ENCODE measurements around the gene GATB. TPM values are rescaled to one million over a fixed set of nuclear protein-coding genes. Genes with fewer than 3 reads are reported as not detected.

GATB gene
- total RNA-seq, 1 donor from 2014 or later: 11.7 TPM

DNA sequence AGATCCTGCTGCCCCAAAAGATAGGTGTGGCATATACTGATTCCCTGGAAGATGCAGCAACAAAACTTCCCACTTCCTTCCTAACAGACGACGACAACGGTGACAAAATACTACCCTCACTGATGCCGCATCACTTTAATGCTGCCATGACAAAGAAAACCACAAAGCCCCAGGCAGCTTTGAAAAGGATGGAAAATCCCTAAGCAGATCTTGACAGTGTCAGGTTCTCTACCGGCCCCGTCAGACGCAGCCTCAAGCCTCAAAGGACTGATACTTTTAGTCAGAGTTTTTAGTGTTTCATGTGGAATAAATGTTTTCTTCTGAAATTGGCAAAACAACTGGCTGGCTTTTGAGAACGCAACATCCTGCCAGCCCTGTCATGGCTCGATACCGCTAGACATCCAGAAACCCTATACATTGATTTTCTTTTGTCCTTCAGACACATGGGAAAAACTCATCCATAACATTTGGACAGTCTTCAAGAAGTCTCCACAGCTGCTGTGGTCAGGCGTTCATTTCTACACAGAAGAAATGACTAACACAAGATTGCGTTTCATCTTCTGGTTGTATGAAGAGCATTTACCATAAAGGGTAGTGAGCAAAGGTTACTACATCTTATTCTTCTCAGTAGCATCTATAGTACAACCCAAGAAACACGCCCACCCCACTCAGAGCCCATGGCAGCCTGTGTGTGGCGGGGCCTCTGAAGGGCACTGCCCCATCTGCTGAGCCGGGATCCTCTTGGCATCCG, 60.1 kb downstream of the GATB start:
- DNase-seq (ENCODE audit: low read depth in 2 of 2): no peak

GRCh38 chr4:151698213-151698612, 62.6 kb downstream of the GATB start:
- DNase-seq (ENCODE audit: low read depth in 2 of 2): no peak

GRCh38 chr4:151694961-151695720, 65.7 kb downstream of the GATB start:
- DNase-seq (ENCODE audit: low read depth in 2 of 2): no peak

DNA sequence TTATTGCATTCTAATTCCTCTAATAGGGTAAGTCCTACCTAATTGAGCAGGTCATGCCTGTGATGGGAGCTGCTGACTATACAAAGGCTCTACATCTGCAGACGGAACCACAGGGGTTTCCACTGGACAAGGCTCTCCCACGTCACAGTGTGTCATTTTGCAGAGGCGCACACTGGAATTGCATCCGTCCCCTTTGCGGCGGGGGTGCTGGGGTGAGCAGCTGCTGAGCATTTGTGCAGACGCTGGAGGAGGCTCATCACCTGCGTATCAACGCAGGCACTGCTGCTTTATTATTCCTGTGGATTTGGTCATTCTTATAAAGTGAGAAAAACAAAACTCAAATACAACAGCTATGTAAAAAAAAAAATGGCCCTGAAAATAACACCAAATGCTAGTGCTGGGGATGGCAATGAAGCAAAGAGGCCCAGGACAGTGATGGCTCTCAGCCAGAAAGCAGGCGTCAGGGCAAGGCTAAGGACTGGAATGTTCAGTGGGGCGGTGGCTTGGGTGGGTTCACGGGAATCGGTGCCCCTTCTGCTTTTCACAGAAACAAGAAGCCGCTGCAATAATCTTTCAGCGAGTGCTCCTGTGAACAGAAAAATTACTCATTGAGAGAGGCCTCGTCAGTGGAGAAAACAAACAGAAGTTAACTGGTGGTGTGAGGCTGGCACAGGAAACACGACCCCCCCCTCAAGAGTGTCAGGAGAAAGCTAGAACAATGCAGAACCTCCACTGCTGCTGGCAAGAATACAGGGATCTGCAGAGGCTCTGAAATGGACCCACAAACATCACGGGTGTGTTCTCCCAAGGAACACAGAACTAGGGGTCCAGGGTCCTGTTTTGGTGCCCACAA, 67.8 kb downstream of the GATB start:
- DNase-seq (ENCODE audit: low read depth in 2 of 2): peak in 1 of 2 donors; percentile 40

DNA sequence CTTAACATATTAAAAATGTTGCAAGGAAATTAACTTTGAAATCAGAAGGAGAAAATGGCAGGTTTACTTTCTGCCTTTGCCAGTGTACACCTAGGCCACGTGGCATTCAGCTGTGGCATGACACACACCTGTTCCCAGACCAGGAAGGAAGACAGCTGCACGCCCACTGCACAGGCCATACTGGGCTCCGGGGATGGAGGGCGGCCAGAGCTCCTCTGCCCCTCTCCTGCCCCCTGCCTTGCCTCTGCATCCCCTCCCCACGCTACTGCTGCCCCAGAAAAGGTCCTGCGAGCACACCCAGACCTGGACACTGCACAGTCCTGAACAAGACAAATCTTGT, 68.4 kb downstream of the GATB start:
- DNase-seq (ENCODE audit: low read depth in 2 of 2): no peak

DNA sequence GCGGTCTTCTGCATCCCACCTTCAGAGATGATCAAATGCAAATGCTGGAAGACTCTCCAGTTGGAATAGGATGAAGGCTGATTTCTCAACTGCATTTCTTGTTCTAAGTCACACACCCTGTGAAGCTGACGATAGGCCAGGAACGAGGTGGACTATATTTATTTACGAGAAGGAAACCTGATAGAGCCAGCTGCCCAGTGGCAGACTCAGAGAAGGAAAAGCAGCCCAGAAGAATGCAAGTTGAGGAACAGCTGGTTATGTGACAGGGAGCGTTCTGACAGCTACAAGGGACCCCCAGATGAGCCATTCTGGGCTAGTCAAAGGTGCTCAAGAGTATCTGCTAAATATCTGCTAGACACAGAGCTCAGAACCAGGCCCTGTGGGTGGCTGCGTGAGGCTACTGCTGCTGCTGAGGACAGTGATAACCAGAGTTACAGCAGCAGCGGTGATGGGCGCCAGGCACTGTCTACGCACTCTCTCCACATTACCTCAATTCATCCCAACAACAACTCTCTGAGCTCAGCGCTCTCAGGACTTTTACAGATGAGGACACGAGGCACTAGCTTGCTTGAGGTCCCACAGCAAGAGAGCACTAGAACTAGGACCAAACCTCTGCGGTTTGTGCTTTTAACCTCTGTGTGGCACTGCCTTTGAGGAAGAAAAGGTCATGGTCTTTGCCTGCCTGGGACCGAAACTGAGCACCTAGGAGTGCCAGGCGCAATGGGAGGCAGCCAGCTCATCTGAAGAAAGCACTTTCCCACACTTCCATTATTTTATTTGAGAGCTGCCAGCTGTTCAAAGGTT, 69.0 kb downstream of the GATB start:
- no peak for DNase-seq (ENCODE audit: low read depth in 2 of 2)

DNA sequence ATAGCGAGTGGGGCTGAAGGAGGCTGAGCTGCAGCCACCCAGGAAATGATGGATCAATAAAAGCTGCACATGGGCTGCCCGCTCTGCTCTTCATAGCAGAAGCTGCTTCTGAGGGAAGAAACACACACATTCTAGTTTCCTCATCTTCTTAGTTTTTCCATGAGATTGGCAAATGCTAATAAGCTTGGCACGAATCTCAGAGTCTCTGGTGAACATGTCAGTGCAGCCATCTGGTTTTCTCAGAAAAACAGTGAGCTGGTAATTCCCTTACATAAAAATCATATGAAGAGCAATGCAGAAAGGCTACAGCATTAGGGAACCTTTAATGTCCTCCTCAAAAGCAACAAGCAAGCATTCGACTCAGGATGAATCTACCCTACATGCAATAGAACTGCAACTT, 69.9 kb downstream of the GATB start:
- no peak for DNase-seq (ENCODE audit: low read depth in 2 of 2)

DNA sequence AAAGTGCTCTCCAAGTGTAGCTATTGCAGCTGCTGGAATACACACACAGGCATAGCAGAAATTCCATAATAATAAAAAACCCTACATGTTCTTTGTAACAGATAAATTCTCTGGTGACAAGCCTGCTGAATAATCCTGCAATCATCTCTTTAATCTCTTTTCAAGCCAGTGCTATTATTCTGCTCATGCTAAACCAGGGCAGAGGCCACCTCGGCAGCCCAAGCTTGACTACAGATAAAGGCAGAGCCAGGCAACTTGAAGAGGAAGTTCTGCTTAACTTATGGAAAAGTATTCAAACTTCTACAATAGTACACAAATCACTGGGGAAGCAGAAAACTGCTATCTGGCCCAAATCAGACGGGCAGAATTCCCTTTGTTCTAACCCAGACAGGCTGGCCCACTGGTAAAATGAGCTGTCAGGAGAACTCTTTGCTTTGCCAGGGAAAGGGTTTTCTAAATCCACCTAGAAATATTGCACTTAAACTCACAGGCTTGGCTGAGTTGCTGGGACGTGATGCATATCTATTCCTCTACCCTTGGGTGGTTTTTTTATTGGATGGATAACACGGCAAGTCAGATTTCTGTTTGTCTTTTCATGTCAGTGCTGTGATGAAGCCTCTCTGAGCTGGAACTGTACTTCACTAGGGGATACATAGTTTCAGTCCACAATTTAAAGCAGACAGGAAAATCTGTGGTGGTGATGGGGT, 70.5 kb downstream of the GATB start:
- DNase-seq (ENCODE audit: low read depth in 2 of 2): peak in 1 of 2 donors; percentile 33

- DNase-seq (ENCODE audit: low read depth in 2 of 2): no peak
These were observed 71.4 kb downstream of the GATB start for GRCh38 chr4:151689211-151689991.

GRCh38 chr4:151688785-151689043, 72.1 kb downstream of the GATB start:
- no peak for DNase-seq (ENCODE audit: low read depth in 2 of 2)

- DNase-seq (ENCODE audit: low read depth in 2 of 2): peak; percentile 14 to 29
These were observed 72.6 kb downstream of the GATB start for GRCh38 chr4:151688003-151688784.

DNA sequence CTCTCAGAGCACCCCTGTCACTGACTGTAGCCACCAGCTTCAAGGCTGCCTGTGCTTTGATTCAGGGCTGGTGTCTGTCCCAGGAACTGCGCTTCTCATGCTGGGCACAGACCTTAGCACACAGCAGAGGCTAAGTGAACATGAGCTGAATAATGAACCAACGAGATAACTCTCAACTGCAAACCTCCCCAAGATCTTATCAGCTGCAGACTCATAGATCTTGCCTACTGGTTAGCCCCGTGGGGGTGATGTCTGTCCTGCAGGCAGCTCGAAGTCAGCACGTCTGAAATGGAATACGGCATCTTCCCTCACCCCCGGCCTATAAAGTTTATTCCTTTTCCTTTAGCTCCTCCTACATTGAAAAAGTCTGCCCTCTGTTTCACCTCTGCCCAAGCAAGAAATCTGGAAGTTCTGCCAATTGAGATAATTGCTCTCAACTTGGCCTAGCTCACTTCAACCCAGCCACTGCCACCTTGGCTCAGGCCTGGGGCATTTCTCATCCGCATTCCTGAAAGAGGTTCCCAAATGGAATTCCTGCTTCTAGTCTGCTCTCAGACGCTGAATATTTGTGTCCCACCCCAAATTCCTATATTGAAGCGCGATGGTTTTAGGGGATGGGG, 73.7 kb downstream of the GATB start:
- DNase-seq (ENCODE audit: low read depth in 2 of 2): no peak

GRCh38 chr4:151685303-151685702, 75.5 kb downstream of the GATB start:
- DNase-seq (ENCODE audit: low read depth in 2 of 2): no peak

DNA sequence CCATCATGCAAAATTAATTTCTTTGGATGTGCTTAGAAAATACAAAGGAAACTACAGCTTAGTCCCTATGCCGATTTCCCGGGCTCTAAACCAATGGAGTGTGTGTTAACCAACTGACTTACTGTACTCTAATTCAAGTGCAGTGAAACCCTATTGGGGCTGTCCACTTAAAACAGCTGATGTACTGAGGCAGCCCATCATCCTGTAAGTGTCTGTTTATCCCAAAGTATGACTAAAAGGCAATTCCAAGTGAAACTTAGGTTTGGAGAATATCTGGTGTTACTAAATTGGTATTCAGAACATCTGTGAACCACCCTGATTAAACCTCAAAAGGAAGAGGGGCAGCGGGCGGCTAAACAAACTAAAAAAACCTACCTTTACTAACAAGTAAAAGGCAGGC, 79.7 kb downstream of the GATB start:
- DNase-seq (ENCODE audit: low read depth in 2 of 2): no peak

- no peak for DNase-seq (ENCODE audit: low read depth in 2 of 2)
These were observed 81.6 kb downstream of the GATB start for GRCh38 chr4:151679231-151679630.

GRCh38 chr4:151678048-151678872, 82.5 kb downstream of the GATB start:
- no peak for DNase-seq (ENCODE audit: low read depth in 2 of 2)

DNA sequence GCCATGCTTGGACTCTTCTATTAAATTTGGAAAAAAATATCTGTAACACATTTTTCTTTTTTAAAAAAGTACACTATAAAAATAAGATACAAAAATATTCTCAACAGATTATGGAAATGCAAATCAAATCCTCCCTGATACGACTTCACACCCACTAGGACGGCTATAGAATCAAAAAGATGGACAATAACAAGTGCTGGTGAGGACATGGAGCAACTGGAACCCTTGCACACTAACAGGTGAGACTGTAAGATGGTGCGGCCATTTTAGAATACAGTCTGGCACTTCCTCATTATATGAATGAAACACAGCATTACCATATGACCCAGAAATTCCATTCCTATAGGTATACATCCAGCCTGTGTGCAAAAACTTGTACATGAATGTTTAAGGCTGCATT, 83.6 kb downstream of the GATB start:
- DNase-seq (ENCODE audit: low read depth in 2 of 2): no peak

DNA sequence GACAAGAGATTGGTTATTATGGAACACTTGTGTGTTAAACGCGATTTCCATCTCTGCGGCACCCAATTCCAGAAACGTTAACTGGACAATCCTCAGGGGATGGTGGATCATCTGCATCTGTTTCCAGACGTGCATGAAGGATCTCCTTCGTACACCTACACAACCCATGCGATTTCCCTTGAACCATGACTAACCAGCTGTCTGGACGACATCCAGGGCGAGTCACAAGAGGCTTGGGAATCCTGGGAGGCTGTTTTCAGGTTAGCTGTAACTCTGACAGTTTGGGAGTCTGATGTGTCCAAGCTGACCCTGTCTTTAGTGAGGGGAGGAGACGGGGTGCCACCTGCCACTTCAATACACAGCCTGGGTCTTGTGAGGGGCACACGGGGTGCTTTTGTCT, 84.5 kb downstream of the GATB start:
- peak in 1 of 2 donors; percentile 42 for DNase-seq (ENCODE audit: low read depth in 2 of 2)

Measured in dermis microvascular lymphatic vessel endothelial cell (primary cell).